Measurements from ENCODE around the gene DZIP3. TPM values are rescaled to one million over a fixed set of nuclear protein-coding genes. Genes with fewer than 3 reads are reported as not detected.

DZIP3 gene
- total and polyA plus RNA-seq, 2 donors (not counting 1 experiment from before 2014, with no cell fraction given): 11.0 to 26.4 TPM

DNA sequence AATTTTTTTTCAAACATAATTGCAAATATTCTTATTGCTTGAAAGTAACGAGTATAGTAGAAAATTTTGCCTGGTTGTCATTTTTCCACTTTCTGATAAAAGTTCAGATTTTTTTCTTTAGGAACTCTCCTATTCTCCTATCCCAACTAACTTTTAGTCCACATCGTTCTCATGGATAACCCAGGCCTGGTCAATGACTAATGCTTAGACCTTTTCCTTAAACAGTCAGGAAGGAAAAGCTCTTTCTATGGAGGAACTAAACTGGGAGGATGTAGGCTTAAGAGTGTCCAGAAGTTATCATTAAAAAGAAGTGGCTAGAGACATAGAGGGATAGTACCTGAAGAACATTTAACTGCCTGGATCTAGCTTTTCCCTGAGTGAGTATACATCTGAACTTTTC is 27.0 kb upstream of the DZIP3 start:
- Histone ChIP-seq H3K79me2 (ENCODE audit: control insufficient read depth, insufficient read depth, low read length) (no peaks in the 10 kb centered on the region), H3K27ac (ENCODE audit: insufficient read depth, low read length) (no peak overlapping the region), H3K9me3 (ENCODE audit: control insufficient read depth, insufficient read depth, low read depth, low read length) (no peaks in the 10 kb centered on the region), H3K9ac (ENCODE audit: insufficient read depth, low read length) (no peak overlapping the region), H3K4me1 (ENCODE audit: control insufficient read depth, extremely low read depth, insufficient read depth, low read length) (no peaks in the 10 kb centered on the region), H3K4me2 (ENCODE audit: extremely low read depth, insufficient read depth, low read length) (no peak overlapping the region), H4K20me1 (ENCODE audit: control insufficient read depth, extremely low read depth, insufficient read depth, low read length) (no peaks in the 10 kb centered on the region), H3K27me3 (ENCODE audit: control insufficient read depth, insufficient read depth, low read length) (no peaks in the 10 kb centered on the region), H3K4me3 (replicated peaks in 1 of 4; ENCODE audit: control extremely low read depth in 1 of 4, insufficient read depth in 1 of 4, low read depth in 3 of 4, low read length in 4 of 4) (no peak overlapping the region), H2AFZ (ENCODE audit: low read length) (no peak overlapping the region), H3K36me3 (ENCODE audit: control insufficient read depth, insufficient read depth, low read length) (no peaks in the 10 kb centered on the region)
- no peak for DNase-seq (ENCODE audit: low read depth in 2 of 2)
- TF ChIP-seq EZH2 (IDR thresholded peaks at IDR 0.05; ENCODE audit: low read length, missing control alignments): no peak
- TF ChIP-seq, protein P1, sequence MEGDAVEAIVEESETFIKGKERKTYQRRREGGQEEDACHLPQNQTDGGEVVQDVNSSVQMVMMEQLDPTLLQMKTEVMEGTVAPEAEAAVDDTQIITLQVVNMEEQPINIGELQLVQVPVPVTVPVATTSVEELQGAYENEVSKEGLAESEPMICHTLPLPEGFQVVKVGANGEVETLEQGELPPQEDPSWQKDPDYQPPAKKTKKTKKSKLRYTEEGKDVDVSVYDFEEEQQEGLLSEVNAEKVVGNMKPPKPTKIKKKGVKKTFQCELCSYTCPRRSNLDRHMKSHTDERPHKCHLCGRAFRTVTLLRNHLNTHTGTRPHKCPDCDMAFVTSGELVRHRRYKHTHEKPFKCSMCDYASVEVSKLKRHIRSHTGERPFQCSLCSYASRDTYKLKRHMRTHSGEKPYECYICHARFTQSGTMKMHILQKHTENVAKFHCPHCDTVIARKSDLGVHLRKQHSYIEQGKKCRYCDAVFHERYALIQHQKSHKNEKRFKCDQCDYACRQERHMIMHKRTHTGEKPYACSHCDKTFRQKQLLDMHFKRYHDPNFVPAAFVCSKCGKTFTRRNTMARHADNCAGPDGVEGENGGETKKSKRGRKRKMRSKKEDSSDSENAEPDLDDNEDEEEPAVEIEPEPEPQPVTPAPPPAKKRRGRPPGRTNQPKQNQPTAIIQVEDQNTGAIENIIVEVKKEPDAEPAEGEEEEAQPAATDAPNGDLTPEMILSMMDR (conservative IDR thresholded peaks at IDR 0.05 in 1 of 2, IDR thresholded peaks at IDR 0.05 in 1 of 2; ENCODE audit: low read depth in 1 of 2, low read length in 2 of 2): no peak

DNA sequence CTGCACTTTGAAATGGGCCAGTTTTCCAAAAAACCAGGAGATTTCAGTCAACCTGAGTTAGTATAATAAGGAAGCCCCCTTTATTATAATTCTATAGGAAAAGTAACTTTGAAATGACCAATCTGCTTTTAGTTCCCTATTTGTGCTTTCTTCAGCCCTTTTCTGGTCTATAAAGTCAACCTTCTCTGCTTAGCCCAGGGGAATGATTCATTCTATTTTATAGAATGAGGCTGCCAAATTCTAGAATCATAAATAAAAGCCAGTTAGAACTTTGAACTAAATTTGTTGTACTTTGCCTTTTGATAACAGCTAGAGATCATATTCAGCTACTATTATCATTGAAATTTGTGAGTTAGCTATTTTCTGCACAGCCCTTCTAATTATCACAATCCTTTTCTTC is 25.0 kb upstream of the DZIP3 start:
- TF ChIP-seq, protein P1 (conservative IDR thresholded peaks at IDR 0.05 in 1 of 2, IDR thresholded peaks at IDR 0.05 in 1 of 2; ENCODE audit: low read depth in 1 of 2, low read length in 2 of 2): no peak
- no peak for TF ChIP-seq EZH2 (IDR thresholded peaks at IDR 0.05; ENCODE audit: low read length, missing control alignments)
- Histone ChIP-seq H3K4me1 (ENCODE audit: control insufficient read depth, extremely low read depth, insufficient read depth, low read length) (no peaks in the 10 kb centered on the region), H3K9ac (ENCODE audit: insufficient read depth, low read length) (no peak overlapping the region), H4K20me1 (ENCODE audit: control insufficient read depth, extremely low read depth, insufficient read depth, low read length) (no peaks in the 10 kb centered on the region), H3K9me3 (ENCODE audit: control insufficient read depth, insufficient read depth, low read depth, low read length) (no peaks in the 10 kb centered on the region), H3K4me3 (replicated peaks in 1 of 4; ENCODE audit: control extremely low read depth in 1 of 4, insufficient read depth in 1 of 4, low read depth in 3 of 4, low read length in 4 of 4) (no peak overlapping the region), H3K4me2 (ENCODE audit: extremely low read depth, insufficient read depth, low read length) (no peak overlapping the region), H3K36me3 (ENCODE audit: control insufficient read depth, insufficient read depth, low read length) (no peaks in the 10 kb centered on the region), H3K79me2 (ENCODE audit: control insufficient read depth, insufficient read depth, low read length) (no peaks in the 10 kb centered on the region), H3K27ac (ENCODE audit: insufficient read depth, low read length) (no peak overlapping the region), H3K27me3 (ENCODE audit: control insufficient read depth, insufficient read depth, low read length) (no peaks in the 10 kb centered on the region), H2AFZ (ENCODE audit: low read length) (peak overlapping the region; percentile 9)
- no peak for DNase-seq (ENCODE audit: low read depth in 2 of 2)

DNA sequence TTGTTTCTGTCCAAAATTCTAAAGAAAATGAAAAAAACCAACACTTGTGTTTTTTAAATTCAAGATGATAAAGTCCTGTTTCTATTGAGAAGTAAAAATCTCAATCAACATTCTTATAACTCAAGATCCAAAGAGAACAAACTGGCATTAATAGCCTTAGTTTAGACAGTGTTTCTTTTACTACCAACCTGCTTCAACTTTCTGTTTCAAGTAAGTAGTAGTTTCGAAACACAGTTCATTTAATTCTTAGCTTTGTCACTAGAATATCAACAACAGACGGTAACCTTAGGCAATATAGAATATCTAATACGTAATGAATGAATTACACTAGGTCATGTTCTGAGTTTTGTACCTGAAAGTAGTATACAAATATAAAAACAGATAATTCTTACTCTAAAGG is 24.0 kb upstream of the DZIP3 start:
- no peak overlapping the region for H3K27ac ChIP-seq (ENCODE audit: insufficient read depth, low read length)
- TF ChIP-seq, protein P1 (conservative IDR thresholded peaks at IDR 0.05 in 1 of 2, IDR thresholded peaks at IDR 0.05 in 1 of 2; ENCODE audit: low read depth in 1 of 2, low read length in 2 of 2): no peak
- TF ChIP-seq EZH2 (IDR thresholded peaks at IDR 0.05; ENCODE audit: low read length, missing control alignments): no peak
- no peak for DNase-seq (ENCODE audit: low read depth in 2 of 2)
- H3K4me3 ChIP-seq (replicated peaks in 1 of 4; ENCODE audit: control extremely low read depth in 1 of 4, insufficient read depth in 1 of 4, low read depth in 3 of 4, low read length in 4 of 4): no peak overlapping the region
- H3K36me3 ChIP-seq (ENCODE audit: control insufficient read depth, insufficient read depth, low read length): no peaks in the 10 kb centered on the region
- no peaks in the 10 kb centered on the region for H3K4me1 ChIP-seq (ENCODE audit: control insufficient read depth, extremely low read depth, insufficient read depth, low read length)
- H2AFZ ChIP-seq (ENCODE audit: low read length): no peak overlapping the region
- H3K4me2 ChIP-seq (ENCODE audit: extremely low read depth, insufficient read depth, low read length): no peak overlapping the region
- H3K9ac ChIP-seq (ENCODE audit: insufficient read depth, low read length): no peak overlapping the region
- no peaks in the 10 kb centered on the region for H3K79me2 ChIP-seq (ENCODE audit: control insufficient read depth, insufficient read depth, low read length)
- no peaks in the 10 kb centered on the region for H3K27me3 ChIP-seq (ENCODE audit: control insufficient read depth, insufficient read depth, low read length)
- H3K9me3 ChIP-seq (ENCODE audit: control insufficient read depth, insufficient read depth, low read depth, low read length): no peaks in the 10 kb centered on the region
- H4K20me1 ChIP-seq (ENCODE audit: control insufficient read depth, extremely low read depth, insufficient read depth, low read length): no peaks in the 10 kb centered on the region
